ENCODE measurements around the gene SRBD1. TPM values are rescaled to one million over a fixed set of nuclear protein-coding genes. Genes with fewer than 3 reads are reported as not detected.

The SRBD1 gene
- total RNA-seq, 2 experiments from 2014 or later = 21.3 to 22.6 TPM

DNA sequence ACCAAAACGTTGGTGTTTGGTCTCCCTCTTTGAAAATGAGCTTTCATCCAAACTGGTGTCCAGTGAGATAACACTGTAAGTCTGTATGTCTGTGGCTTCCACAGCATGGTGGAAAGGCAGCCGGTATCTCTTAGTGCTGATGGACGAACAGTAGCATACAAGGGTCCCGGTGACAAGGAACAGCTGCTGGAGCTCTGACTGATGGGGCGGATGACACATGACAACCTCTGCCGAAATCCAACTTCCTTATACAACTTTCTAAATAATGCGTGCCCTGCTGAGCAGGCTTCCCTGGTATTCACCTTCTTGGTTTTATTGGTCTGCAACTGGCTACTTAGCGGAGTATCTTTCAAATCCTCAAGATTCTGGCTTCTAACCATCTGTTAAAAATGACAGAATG, 216.2 kb downstream of the SRBD1 start:
- Mint-ChIP-seq H3K27ac (no peak overlapping the region), H3K27me3 (ENCODE audit: low read depth) (no peaks in the 10 kb centered on the region), H3K9me3 (no peaks in the 10 kb centered on the region), H3K36me3 (ENCODE audit: low read depth) (peaks cover 26% of the 10 kb centered on the region), H3K4me1 (ENCODE audit: low read depth) (no peaks in the 10 kb centered on the region), H3K4me3 (no peak overlapping the region)
- DNase-seq = no peak
- intact Hi-C loops (cut with micrococcal nuclease) = no loop called here
- CTCF ChIA-PET = no interaction called here

DNA sequence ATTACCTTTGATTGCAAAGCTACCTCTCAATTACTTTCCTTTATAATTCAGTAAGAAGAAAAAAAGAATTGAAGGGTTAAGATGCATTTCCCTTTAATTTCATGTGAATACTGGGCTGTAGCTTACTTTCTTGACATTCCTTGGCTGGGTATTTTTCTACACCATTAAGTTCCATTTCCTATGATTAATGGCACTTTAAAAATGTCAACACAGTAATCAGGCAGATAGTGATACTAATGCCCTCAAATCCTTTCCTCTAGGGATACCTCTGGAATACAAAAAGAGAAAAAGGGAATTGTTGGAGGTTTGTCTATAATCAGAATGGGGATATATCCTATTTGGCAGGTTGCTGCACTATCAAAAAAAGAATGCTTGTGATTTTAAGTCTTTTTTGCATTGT, 216.9 kb downstream of the SRBD1 start:
- H3K27ac Mint-ChIP-seq = no peak overlapping the region
- no peaks in the 10 kb centered on the region for H3K9me3 Mint-ChIP-seq
- H3K27me3 Mint-ChIP-seq (ENCODE audit: low read depth) = no peaks in the 10 kb centered on the region
- DNase-seq = no peak
- intact Hi-C loops (cut with micrococcal nuclease) = no loop called here
- H3K4me3 Mint-ChIP-seq = no peak overlapping the region
- CTCF ChIA-PET = no interaction called here
- peaks cover 31% of the 10 kb centered on the region for H3K36me3 Mint-ChIP-seq (ENCODE audit: low read depth)
- no peaks in the 10 kb centered on the region for H3K4me1 Mint-ChIP-seq (ENCODE audit: low read depth)

DNA sequence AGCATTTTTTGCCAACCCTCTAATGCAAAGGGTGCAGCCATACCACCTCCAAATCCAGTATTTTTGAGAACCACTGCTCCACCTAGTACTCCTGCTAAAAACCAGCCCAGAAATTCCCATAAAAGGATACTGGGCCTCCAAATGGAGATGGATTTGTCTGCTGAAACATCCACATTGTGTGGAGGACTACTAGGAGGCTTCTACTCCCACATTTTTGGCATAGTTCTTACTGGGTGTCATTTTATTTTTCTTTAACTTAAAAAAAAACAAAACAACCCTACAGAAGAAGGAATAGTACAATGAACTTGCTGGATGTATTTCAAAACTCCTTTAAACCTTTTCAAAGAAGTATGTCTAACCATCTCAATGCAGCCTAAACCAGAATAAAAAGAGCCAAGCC, 219.2 kb downstream of the SRBD1 start:
- Mint-ChIP-seq H3K9me3 (no peaks in the 10 kb centered on the region), H3K27ac (no peak overlapping the region), H3K36me3 (ENCODE audit: low read depth) (peaks cover 47% of the 10 kb centered on the region), H3K4me3 (no peak overlapping the region), H3K4me1 (ENCODE audit: low read depth) (no peaks in the 10 kb centered on the region), H3K27me3 (ENCODE audit: low read depth) (no peaks in the 10 kb centered on the region)
- intact Hi-C loops (cut with micrococcal nuclease) = no loop called here
- CTCF ChIA-PET = no interaction called here
- DNase-seq = no peak

DNA sequence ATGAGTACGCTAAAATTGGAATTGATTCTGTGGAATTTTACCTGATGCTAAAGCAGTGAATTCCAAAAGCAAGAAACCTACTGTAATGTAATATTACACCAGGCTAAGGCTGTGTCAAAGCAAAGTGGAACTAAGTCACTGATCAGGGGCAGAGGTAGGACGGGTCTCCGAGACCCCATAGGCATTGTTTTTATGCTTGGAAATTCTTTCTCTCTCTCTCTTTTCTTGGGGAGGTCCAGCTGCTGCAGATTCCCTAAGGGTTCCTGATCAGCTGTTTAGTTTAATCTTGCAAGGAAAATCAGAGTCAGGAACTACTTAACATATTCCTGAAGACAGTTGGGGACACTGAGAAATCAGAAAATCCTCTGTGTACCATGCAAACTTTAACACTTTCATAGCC, 220.2 kb downstream of the SRBD1 start:
- H3K36me3 Mint-ChIP-seq (ENCODE audit: low read depth) = peaks cover 47% of the 10 kb centered on the region

DNA sequence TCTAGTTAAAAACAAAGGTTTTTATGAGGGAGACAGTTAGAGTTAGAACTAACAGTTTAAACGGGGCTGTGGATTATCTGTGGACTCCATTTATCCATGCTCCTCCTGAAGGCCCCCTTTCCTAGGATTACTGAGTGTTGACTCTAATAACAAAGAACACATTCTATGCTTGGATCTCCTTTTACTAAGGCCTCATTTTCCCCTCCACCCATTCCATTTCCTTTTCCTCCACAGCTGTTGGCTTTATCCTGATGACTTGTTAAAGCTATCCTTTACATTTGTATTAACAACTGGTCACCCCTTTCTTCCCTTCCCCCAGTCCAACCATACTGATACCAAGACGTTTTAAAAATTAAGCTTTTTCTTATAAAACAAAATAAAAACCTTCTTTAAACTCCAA, 220.6 kb downstream of the SRBD1 start:
- no peak for DNase-seq
- H3K36me3 Mint-ChIP-seq (ENCODE audit: low read depth) = peaks cover 47% of the 10 kb centered on the region
- no peaks in the 10 kb centered on the region for H3K9me3 Mint-ChIP-seq
- no peak overlapping the region for H3K27ac Mint-ChIP-seq
- no peak overlapping the region for H3K4me3 Mint-ChIP-seq
- intact Hi-C loops (cut with micrococcal nuclease) = no loop called here
- CTCF ChIA-PET = interaction anchor here (0.7 kb wide), 1 partner anchor 14 kb away, joined by 3 read pairs; no protein-coding TSS in a partner anchor
- no peaks in the 10 kb centered on the region for H3K4me1 Mint-ChIP-seq (ENCODE audit: low read depth)
- H3K27me3 Mint-ChIP-seq (ENCODE audit: low read depth) = no peaks in the 10 kb centered on the region

More for the DNA sequence above, 220.2 kb downstream of the SRBD1 start:
- no peak overlapping the region for H3K27ac Mint-ChIP-seq
- H3K27me3 Mint-ChIP-seq (ENCODE audit: low read depth) = no peaks in the 10 kb centered on the region
- intact Hi-C loops (cut with micrococcal nuclease) = no loop called here
- no peak for DNase-seq
- no peaks in the 10 kb centered on the region for H3K9me3 Mint-ChIP-seq
- CTCF ChIA-PET = interaction anchor here (0.7 kb wide), 1 partner anchor 14 kb away, joined by 3 read pairs; no protein-coding TSS in a partner anchor
- no peak overlapping the region for H3K4me3 Mint-ChIP-seq
- H3K4me1 Mint-ChIP-seq (ENCODE audit: low read depth) = no peaks in the 10 kb centered on the region

DNA sequence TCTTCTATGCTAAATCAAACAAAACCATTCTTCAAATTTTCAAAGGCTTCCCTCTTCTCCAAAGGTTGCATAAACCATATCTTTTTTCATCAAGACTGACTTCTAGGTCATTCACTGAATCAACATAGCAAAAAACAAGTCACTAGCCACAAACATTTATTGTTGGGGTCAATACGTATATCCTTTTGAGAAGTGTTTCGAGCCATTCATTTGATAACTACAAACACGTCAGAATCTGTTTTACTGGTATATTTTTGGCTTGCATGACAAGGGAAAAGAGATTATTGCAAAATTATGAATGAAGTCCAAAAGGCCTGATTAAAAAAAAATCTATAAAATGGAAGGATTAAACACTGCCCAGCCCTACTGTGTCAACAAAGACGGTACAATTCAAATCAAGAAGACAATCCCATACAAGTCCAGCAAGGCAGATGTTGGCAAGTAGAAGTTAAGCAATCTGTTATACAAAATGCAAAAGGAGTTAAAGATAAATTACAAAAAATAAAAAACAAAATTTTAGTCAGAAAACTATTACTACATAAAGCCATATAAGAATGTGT, 222.4 kb downstream of the SRBD1 start:
- intact Hi-C loops (cut with micrococcal nuclease) = no loop called here
- no peak for DNase-seq
- H3K9me3 Mint-ChIP-seq = no peaks in the 10 kb centered on the region
- CTCF ChIA-PET = no interaction called here
- no peak overlapping the region for H3K4me3 Mint-ChIP-seq
- no peak overlapping the region for H3K27ac Mint-ChIP-seq
- no peaks in the 10 kb centered on the region for H3K4me1 Mint-ChIP-seq (ENCODE audit: low read depth)
- no peaks in the 10 kb centered on the region for H3K27me3 Mint-ChIP-seq (ENCODE audit: low read depth)
- peaks cover 44% of the 10 kb centered on the region for H3K36me3 Mint-ChIP-seq (ENCODE audit: low read depth)

DNA sequence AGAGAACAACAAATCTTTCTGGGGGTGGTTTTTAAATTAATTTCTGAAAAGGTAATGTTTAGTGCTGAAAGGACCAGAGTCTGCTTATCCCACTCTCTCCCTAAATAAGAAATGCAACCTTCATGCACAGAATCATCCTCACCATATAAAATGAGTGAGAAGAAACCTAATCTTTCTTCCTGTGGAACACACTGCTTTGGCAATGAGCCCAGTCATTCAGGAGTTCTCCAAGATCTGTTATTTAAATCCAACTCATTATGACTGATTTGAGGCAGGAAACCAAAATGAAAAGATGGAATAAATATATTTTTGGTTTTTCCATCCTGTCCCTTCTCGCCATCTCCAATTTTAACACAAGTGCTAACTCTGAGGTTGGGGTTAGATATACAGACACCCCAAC, 228.3 kb downstream of the SRBD1 start:
- DNase-seq = no peak
- H3K4me3 Mint-ChIP-seq = no peak overlapping the region
- H3K36me3 Mint-ChIP-seq (ENCODE audit: low read depth) = peaks cover 4% of the 10 kb centered on the region
- H3K9me3 Mint-ChIP-seq = no peaks in the 10 kb centered on the region
- H3K4me1 Mint-ChIP-seq (ENCODE audit: low read depth) = no peaks in the 10 kb centered on the region
- CTCF ChIA-PET = no interaction called here
- intact Hi-C loops (cut with micrococcal nuclease) = no loop called here
- H3K27me3 Mint-ChIP-seq (ENCODE audit: low read depth) = no peaks in the 10 kb centered on the region
- no peak overlapping the region for H3K27ac Mint-ChIP-seq

DNA sequence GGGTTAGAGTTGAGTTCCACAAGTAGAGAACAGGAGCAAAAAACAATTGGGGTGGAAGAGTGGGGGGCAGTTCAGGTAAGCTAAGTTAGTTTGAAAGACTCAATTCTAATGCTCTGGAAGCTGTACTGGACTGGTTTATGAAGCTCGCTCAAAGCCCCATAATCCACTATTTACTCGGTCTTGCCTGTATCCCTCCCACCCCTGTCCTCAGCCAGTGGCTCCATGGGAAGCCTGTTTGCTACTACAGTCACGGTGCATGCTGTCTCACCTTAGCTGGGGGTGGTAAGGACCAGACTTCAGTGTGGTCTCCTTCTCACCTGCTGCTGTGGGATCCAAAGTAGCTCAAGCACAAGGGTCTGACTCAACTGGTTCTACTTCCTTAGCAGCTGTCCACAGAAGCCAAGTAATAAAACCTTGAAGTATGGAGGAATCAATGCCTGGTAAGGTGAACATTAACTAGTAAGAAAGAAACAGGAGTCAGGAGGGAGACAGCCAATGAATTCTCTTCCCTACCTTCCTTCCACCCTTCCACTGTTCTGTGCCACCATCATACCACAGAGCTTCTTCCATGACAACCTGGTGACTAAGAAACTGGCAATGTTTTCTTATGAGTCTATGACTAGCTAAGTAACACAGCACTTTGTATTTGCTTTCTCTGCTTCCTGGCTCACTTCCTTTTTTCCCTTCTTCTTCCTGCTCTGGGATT, 230.8 kb downstream of the SRBD1 start:
- Mint-ChIP-seq H3K27me3 (ENCODE audit: low read depth) (no peaks in the 10 kb centered on the region), H3K9me3 (no peaks in the 10 kb centered on the region), H3K4me1 (ENCODE audit: low read depth) (no peaks in the 10 kb centered on the region), H3K36me3 (ENCODE audit: low read depth) (peaks cover 2% of the 10 kb centered on the region), H3K27ac (no peak overlapping the region), H3K4me3 (no peak overlapping the region)
- intact Hi-C loops (cut with micrococcal nuclease) = no loop called here
- CTCF ChIA-PET = interaction anchor here (0.8 kb wide), 1 partner anchor 200 kb away, joined by 3 read pairs; no protein-coding TSS in a partner anchor
- no peak for DNase-seq

DNA sequence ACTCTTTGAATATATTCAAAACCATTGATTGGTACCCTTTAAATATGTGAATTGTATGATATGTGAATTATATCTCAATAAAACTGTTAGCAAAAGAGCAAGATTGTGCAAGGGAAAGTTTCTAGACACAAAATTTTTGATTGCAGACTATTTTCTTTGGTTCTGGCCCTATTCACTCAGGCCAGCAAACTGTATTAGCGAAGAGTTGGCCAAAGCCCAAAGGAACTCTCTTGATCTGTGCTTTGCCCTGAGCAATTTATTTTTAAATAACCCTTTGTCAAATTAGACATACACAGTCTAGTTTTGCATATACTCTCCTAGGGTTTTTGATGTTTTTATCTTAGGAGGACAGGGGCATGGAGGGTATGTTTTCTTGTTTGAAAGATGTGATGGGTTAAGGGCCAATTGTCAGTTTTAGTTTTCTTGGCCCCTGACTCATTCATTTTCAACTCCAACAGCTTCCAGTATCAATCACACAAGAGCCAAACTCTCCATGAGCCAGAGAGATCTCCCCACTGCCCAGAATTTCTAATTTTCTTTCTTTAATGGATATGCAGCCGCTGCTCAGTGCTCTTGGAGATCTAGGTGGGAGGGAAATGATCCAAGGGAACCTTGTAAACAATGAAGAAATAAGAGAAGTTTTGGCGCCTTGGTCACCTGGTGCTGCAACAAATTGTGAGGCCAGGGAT, 231.5 kb downstream of the SRBD1 start:
- Mint-ChIP-seq H3K4me3 (no peak overlapping the region), H3K9me3 (no peaks in the 10 kb centered on the region), H3K27me3 (ENCODE audit: low read depth) (no peaks in the 10 kb centered on the region), H3K27ac (no peak overlapping the region), H3K4me1 (ENCODE audit: low read depth) (no peaks in the 10 kb centered on the region), H3K36me3 (ENCODE audit: low read depth) (peaks cover 2% of the 10 kb centered on the region)
- intact Hi-C loops (cut with micrococcal nuclease) = no loop called here
- no peak for DNase-seq
- CTCF ChIA-PET = no interaction called here

DNA sequence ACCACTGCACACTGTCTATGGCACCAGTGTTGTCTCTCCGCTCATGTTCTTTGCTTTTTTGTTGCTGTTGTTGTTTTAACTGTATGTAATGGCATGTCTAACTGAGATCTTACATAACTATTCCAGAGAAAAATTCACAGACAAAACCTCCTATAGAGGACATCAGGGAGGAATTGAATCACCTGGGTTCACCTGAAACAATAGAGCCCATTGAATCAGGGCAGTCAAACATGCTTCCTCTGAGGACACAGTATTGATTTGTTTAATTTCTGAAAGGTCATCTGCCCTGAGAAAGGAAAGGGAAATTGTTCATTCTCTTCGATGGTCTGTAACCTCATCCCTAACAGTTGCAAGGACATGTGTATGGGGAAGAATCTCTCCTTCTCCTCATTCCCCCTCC, 237.5 kb downstream of the SRBD1 start:
- no peaks in the 10 kb centered on the region for H3K27me3 Mint-ChIP-seq (ENCODE audit: low read depth)
- no peaks in the 10 kb centered on the region for H3K9me3 Mint-ChIP-seq
- H3K36me3 Mint-ChIP-seq (ENCODE audit: low read depth) = peaks cover 2% of the 10 kb centered on the region
- DNase-seq = no peak
- CTCF ChIA-PET = no interaction called here
- H3K27ac Mint-ChIP-seq = no peak overlapping the region
- intact Hi-C loops (cut with micrococcal nuclease) = no loop called here
- no peak overlapping the region for H3K4me3 Mint-ChIP-seq
- H3K4me1 Mint-ChIP-seq (ENCODE audit: low read depth) = no peaks in the 10 kb centered on the region

DNA sequence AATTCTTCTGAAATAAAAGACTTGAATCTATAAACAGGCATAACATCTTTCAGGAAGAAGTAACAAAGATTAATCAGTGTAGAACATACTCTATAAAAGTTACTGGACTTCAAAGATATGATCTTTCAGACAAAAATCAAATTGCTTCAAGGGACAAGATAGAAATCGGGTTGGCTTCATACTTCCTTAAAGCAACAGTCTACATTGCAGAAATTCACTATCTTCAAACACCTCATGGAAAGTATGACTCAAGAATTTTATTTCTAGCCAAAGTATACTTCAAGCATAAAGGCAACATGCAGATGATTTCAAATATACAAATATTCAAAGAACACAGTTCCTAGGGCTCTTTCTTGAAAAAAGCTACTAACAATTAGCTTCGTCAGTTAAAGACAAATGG, 240.7 kb downstream of the SRBD1 start:
- Mint-ChIP-seq H3K27ac (no peak overlapping the region), H3K9me3 (no peaks in the 10 kb centered on the region), H3K4me3 (no peak overlapping the region), H3K27me3 (ENCODE audit: low read depth) (peaks cover 4% of the 10 kb centered on the region), H3K4me1 (ENCODE audit: low read depth) (no peaks in the 10 kb centered on the region), H3K36me3 (ENCODE audit: low read depth) (no peaks in the 10 kb centered on the region)
- CTCF ChIA-PET = interaction anchor here (0.6 to 0.9 kb wide), 2 partner anchors 25 to 385 kb away, joined by 3 read pairs; no protein-coding TSS in a partner anchor
- intact Hi-C loops (cut with micrococcal nuclease) = no loop called here
- DNase-seq = no peak

DNA sequence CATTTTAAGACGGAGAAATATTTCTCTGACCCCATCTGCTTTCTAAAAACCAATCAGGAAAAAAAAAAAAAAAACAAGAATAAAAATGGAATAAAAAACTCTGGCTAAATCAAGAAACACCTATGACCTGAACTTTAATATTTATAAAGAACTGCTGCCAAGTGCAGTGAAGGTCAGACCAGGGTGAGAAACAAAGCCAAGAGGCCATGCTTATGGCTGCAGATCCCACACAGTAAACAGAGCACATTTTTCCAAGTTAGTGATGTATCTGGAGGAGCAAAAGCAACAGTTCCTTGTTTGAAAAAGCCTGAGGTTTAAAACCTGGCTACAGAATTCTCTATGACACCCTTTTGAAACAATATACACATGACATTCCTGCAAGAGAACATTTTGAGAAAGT, 242.3 kb downstream of the SRBD1 start:
- Mint-ChIP-seq H3K27ac (no peak overlapping the region), H3K27me3 (ENCODE audit: low read depth) (peaks cover 4% of the 10 kb centered on the region), H3K4me1 (ENCODE audit: low read depth) (no peaks in the 10 kb centered on the region), H3K4me3 (no peak overlapping the region), H3K36me3 (ENCODE audit: low read depth) (no peaks in the 10 kb centered on the region), H3K9me3 (no peaks in the 10 kb centered on the region)
- intact Hi-C loops (cut with micrococcal nuclease) = no loop called here
- no peak for DNase-seq
- CTCF ChIA-PET = no interaction called here

DNA sequence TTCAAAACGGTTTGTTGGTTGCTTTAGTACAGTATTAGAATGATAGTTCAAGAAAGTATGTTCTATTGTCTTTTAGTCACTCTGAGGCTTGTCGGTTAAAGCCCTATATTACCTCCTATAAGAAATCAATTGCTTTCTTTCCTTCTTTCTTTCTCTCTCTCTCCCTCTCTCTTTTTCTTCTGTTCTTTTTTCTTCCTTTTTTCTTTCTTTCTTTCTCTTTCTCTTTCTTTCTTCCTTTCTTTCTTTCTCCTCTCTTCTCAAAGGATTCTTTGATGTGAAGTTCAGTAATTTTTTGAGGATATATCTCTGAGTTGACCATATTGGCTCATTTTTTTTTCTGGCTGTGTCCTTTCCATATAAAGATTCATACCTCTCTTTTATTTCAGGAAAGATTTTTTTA, 249.4 kb downstream of the SRBD1 start:
- Mint-ChIP-seq H3K4me1 (ENCODE audit: low read depth) (no peaks in the 10 kb centered on the region), H3K27ac (no peak overlapping the region), H3K27me3 (ENCODE audit: low read depth) (no peaks in the 10 kb centered on the region), H3K4me3 (no peak overlapping the region), H3K36me3 (ENCODE audit: low read depth) (no peaks in the 10 kb centered on the region), H3K9me3 (no peaks in the 10 kb centered on the region)
- CTCF ChIA-PET = no interaction called here
- intact Hi-C loops (cut with micrococcal nuclease) = no loop called here
- no peak for DNase-seq

Measured in activated naive CD4-positive, alpha-beta T cell treated with anti-CD3 and anti-CD28 coated beads for 36 hours (primary cell).